H9 (cell line): ENCODE measurements around the gene PFDN1. TPM values are rescaled to one million over a fixed set of nuclear protein-coding genes. Genes with fewer than 3 reads are reported as not detected.

Experiments
- DNase-seq: peaks from one replicate; pipeline ENCODE4 v3.0.0-alpha.2; 2017
- H2AFZ ChIP-seq: one replicate; pipeline ENCODE4 v1.6.1; 2013; ENCODE audit warnings: mild to moderate bottlenecking, low read length, control low read depth, moderate library complexity
- H2AK5ac ChIP-seq: 2 replicates; pipeline ENCODE4 v1.6.1; 2013; ENCODE audit warnings: low read length, control low read depth, mixed read lengths; ENCODE audit not compliant: insufficient read length
- H2BK120ac ChIP-seq: one replicate; pipeline ENCODE4 v1.6.1; 2013; ENCODE audit warnings: low read depth, mild to moderate bottlenecking, low read length, control low read depth, inconsistent platforms; ENCODE audit not compliant: poor library complexity, severe bottlenecking
- H2BK12ac ChIP-seq: 2 replicates; pipeline ENCODE4 v1.6.1; 2013; ENCODE audit warnings: low read length, control low read depth, mixed read lengths, low read depth; ENCODE audit not compliant: insufficient read length
- H2BK15ac ChIP-seq: 2 replicates; pipeline ENCODE4 v1.6.1; 2013; ENCODE audit warnings: low read depth, low read length, control low read depth
- H2BK20ac ChIP-seq: one replicate; pipeline ENCODE4 v1.6.1; 2013; ENCODE audit warnings: low read depth, mild to moderate bottlenecking, low read length, control low read depth, inconsistent platforms; ENCODE audit not compliant: poor library complexity, severe bottlenecking
- H2BK5ac ChIP-seq: 2 replicates; pipeline ENCODE4 v1.6.1; 2013; ENCODE audit warnings: low read length, control low read depth, mixed read lengths; ENCODE audit not compliant: insufficient read length
- H3K14ac ChIP-seq: 2 replicates; pipeline ENCODE4 v1.6.1; 2013; ENCODE audit warnings: low read length, control low read depth; ENCODE audit not compliant: insufficient read depth
- H3K18ac ChIP-seq: 2 replicates; pipeline ENCODE4 v1.6.1; 2013; ENCODE audit warnings: low read depth, mild to moderate bottlenecking, mixed read lengths, low read length, control low read depth; ENCODE audit not compliant: insufficient read length
- H3K23ac ChIP-seq: 2 replicates; pipeline ENCODE4 v1.6.1; 2013; ENCODE audit warnings: low read length, control low read depth, mixed read lengths, low read depth; ENCODE audit not compliant: insufficient read length
- H3K23me2 ChIP-seq: 2 replicates; pipeline ENCODE4 v1.6.1; 2013; ENCODE audit warnings: low read depth, mild to moderate bottlenecking, mixed read lengths, low read length, control low read depth; ENCODE audit not compliant: insufficient read length, poor library complexity, severe bottlenecking
- H3K27ac ChIP-seq: 2 replicates; pipeline ENCODE4 v1.5.1; 2013; ENCODE audit warnings: low read length, control low read depth, mixed read lengths, low read depth; ENCODE audit not compliant: insufficient read length
- H3K27me3 ChIP-seq: 2 replicates; pipeline ENCODE4 v1.6.1; 2013; ENCODE audit warnings: low read length, control low read depth, inconsistent platforms; ENCODE audit not compliant: insufficient read depth
- H3K4ac ChIP-seq: 2 replicates; pipeline ENCODE4 v1.6.1; 2013; ENCODE audit warnings: low read depth, mild to moderate bottlenecking, control low read depth, inconsistent platforms, low read length, moderate library complexity
- H3K4me1 ChIP-seq: 2 replicates; pipeline ENCODE4 v1.6.1; 2013; ENCODE audit warnings: low read length, control low read depth, inconsistent platforms; ENCODE audit not compliant: insufficient read depth
- H3K4me2 ChIP-seq: 2 replicates; pipeline ENCODE4 v1.6.1; 2013; ENCODE audit warnings: low read length, control low read depth, mixed read lengths; ENCODE audit not compliant: insufficient read length, insufficient read depth
- H3K56ac ChIP-seq: 2 replicates; pipeline ENCODE4 v1.6.1; 2013; ENCODE audit warnings: low read depth, mild to moderate bottlenecking, mixed read lengths, low read length, control low read depth; ENCODE audit not compliant: insufficient read length
- H3K79me1 ChIP-seq: 2 replicates; pipeline ENCODE4 v1.6.1; 2013; ENCODE audit warnings: low read depth, mild to moderate bottlenecking, moderate library complexity, low read length, control low read depth, inconsistent platforms; ENCODE audit not compliant: insufficient read depth, poor library complexity, severe bottlenecking
- H3K79me2 ChIP-seq: 2 replicates; pipeline ENCODE4 v1.6.1; 2013; ENCODE audit warnings: low read length, control low read depth, inconsistent platforms; ENCODE audit not compliant: insufficient read depth
- H3K9ac ChIP-seq: 2 replicates; pipeline ENCODE4 v1.6.1; 2013; ENCODE audit warnings: low read length, control low read depth, mixed read lengths; ENCODE audit not compliant: insufficient read length; ENCODE audit errors: extremely low read depth
- H3K9me3 ChIP-seq: one replicate; pipeline ENCODE4 v1.6.1; 2013; ENCODE audit warnings: low read depth, low read length, inconsistent platforms; ENCODE audit not compliant: control insufficient read depth
- H3T11ph ChIP-seq: one replicate; pipeline ENCODE4 v1.6.1; 2013; ENCODE audit warnings: mild to moderate bottlenecking, low read length, control low read depth, inconsistent platforms
- H4K20me1 ChIP-seq: one replicate; pipeline ENCODE4 v1.6.1; 2013; ENCODE audit not compliant: control insufficient read depth, insufficient read length, insufficient read depth
- H4K5ac ChIP-seq: 2 replicates; pipeline ENCODE4 v1.6.1; 2013; ENCODE audit warnings: low read depth, mild to moderate bottlenecking, mixed read lengths, low read length, control low read depth; ENCODE audit not compliant: insufficient read length
- H4K8ac ChIP-seq: replicated peaks from 2 replicates; pipeline ENCODE4 v1.6.1; 2013; ENCODE audit warnings: low read length, control low read depth, mixed read lengths, low read depth; ENCODE audit not compliant: insufficient read length
- H4K91ac ChIP-seq: 2 replicates; pipeline ENCODE4 v1.6.1; 2013; ENCODE audit warnings: low read depth, mild to moderate bottlenecking, moderate library complexity, mixed read lengths, low read length, control low read depth; ENCODE audit not compliant: insufficient read length
- H3K27ac Mint-ChIP-seq, 3 experiments: 2 replicates in 2 of 3; 3 replicates in 1 of 3; pipeline ENCODE4 v1.8.0; 2020 to 2021; ENCODE audit warnings: mixed read lengths in 3 of 3, mild to moderate bottlenecking in 1 of 3, moderate library complexity in 1 of 3
- H3K27me3 Mint-ChIP-seq: 2 replicates; pipeline ENCODE4 v1.8.0; 2021; ENCODE audit warnings: low read depth, mild to moderate bottlenecking, moderate library complexity, mixed read lengths
- H3K36me3 Mint-ChIP-seq, 3 experiments: 2 replicates in 2 of 3; 3 replicates in 1 of 3; pipeline ENCODE4 v1.8.0; 2020 to 2021; ENCODE audit warnings: low read depth in 3 of 3, mixed read lengths in 3 of 3; ENCODE audit not compliant: insufficient read depth in 1 of 3
- H3K4me1 Mint-ChIP-seq, 2 experiments: 2 replicates each; pipeline ENCODE4 v1.8.0; 2020; ENCODE audit warnings: mixed read lengths in 2 of 2
- H3K4me3 Mint-ChIP-seq, 2 experiments: 2 replicates in 1 of 2; 3 replicates in 1 of 2; pipeline ENCODE4 v1.8.0; 2020 to 2021; ENCODE audit warnings: mild to moderate bottlenecking in 2 of 2, mixed read lengths in 2 of 2, moderate library complexity in 1 of 2
- H3K9me3 Mint-ChIP-seq, 2 experiments: 2 replicates in 1 of 2; 3 replicates in 1 of 2; pipeline ENCODE4 v1.8.0; 2020; ENCODE audit warnings: mild to moderate bottlenecking in 2 of 2, mixed read lengths in 2 of 2, moderate library complexity in 1 of 2
- WGBS: extraction: QIAGEN DNeasy Blood & Tissue Kit; methylation state at CpG from one replicate; pipeline ENCODE4 v1.1.7; 2013; ENCODE audit warnings: missing lambda C conversion rate, low lambda C conversion rate, mixed read lengths; ENCODE audit not compliant: insufficient read length; ENCODE audit errors: extremely low coverage; 5-methylcytosine and 5-hydroxymethylcytosine counted together
- total RNA-seq: library from RNA; stranded (reverse); gene quantifications from 2 replicates; pipeline ENCODE4 v1.2.1, GENCODE V29; 2021
- TF ChIP-seq, protein P1 (sequence below): fragments of 200-600 bp; sonication (generic); conservative IDR thresholded peaks from 3 replicates; pipeline ENCODE4 v1.8.0; 2021; ENCODE audit warnings: antibody characterized with exemption, mild to moderate bottlenecking

Gene PFDN1
- total RNA-seq, 1 experiment from 2014 or later: 58.3 TPM

GRCh38 chr5:140318792-140319191 is 15.9 kb upstream of the PFDN1 start:
- no peak overlapping the region for H3K4ac ChIP-seq
- no peak overlapping the region for H2AFZ ChIP-seq
- H3K18ac ChIP-seq: no peak overlapping the region
- no peaks in the 10 kb centered on the region for H3K23me2 ChIP-seq
- H4K5ac ChIP-seq: no peak overlapping the region
- no peak overlapping the region for H3K56ac ChIP-seq
- H3K23ac ChIP-seq: no peak overlapping the region
- no peaks in the 10 kb centered on the region for H3K79me2 ChIP-seq
- H3K27ac ChIP-seq: no peak overlapping the region
- H2BK5ac ChIP-seq: no peak overlapping the region
- no peak overlapping the region for H4K8ac ChIP-seq
- no peaks in the 10 kb centered on the region for H4K20me1 ChIP-seq
- TF ChIP-seq, protein P1, sequence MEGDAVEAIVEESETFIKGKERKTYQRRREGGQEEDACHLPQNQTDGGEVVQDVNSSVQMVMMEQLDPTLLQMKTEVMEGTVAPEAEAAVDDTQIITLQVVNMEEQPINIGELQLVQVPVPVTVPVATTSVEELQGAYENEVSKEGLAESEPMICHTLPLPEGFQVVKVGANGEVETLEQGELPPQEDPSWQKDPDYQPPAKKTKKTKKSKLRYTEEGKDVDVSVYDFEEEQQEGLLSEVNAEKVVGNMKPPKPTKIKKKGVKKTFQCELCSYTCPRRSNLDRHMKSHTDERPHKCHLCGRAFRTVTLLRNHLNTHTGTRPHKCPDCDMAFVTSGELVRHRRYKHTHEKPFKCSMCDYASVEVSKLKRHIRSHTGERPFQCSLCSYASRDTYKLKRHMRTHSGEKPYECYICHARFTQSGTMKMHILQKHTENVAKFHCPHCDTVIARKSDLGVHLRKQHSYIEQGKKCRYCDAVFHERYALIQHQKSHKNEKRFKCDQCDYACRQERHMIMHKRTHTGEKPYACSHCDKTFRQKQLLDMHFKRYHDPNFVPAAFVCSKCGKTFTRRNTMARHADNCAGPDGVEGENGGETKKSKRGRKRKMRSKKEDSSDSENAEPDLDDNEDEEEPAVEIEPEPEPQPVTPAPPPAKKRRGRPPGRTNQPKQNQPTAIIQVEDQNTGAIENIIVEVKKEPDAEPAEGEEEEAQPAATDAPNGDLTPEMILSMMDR: no peak
- H3K9ac ChIP-seq: no peak overlapping the region
- no peak overlapping the region for H3T11ph ChIP-seq
- no peak overlapping the region for H2BK20ac ChIP-seq
- no peaks in the 10 kb centered on the region for H3K4me1 ChIP-seq
- no peaks in the 10 kb centered on the region for H3K9me3 ChIP-seq
- H2AK5ac ChIP-seq: no peak overlapping the region
- H3K36me3 Mint-ChIP-seq: no peaks in the 10 kb centered on the region
- H3K27me3 Mint-ChIP-seq: no peaks in the 10 kb centered on the region; the same call in none of the 2 replicates
- no peak overlapping the region for H2BK12ac ChIP-seq
- H3K79me1 ChIP-seq: no peaks in the 10 kb centered on the region
- H2BK120ac ChIP-seq: no peak overlapping the region
- peak overlapping the region in 1 of 3 experiments; percentile 20; a peak in 1 of 7 replicates for H3K27ac Mint-ChIP-seq
- no peak overlapping the region for H2BK15ac ChIP-seq
- H3K27me3 ChIP-seq: no peaks in the 10 kb centered on the region
- H3K9me3 Mint-ChIP-seq: no peaks in the 10 kb centered on the region; a peak in 1 of 5 replicates
- H3K4me1 Mint-ChIP-seq: no peaks in the 10 kb centered on the region
- no peak overlapping the region for H3K4me2 ChIP-seq
- no peak overlapping the region for H3K4me3 Mint-ChIP-seq
- H3K14ac ChIP-seq: no peak overlapping the region
- no CpG with 5 or more reads among the region's 4 CpGs for WGBS
- no peak for DNase-seq
- H4K91ac ChIP-seq: no peak overlapping the region
